Measurements from ENCODE around the gene ZSWIM3. TPM values are rescaled to one million over a fixed set of nuclear protein-coding genes. Genes with fewer than 3 reads are reported as not detected.
A peak's percentile ranks its signal among the peaks of the same experiment; 100 is the strongest.

Gene ZSWIM3
- total and polyA plus RNA-seq, 2 of the 13 experiments (the other 11 are each of a cell fraction or from before 2014, with no cell fraction given) = 5.2 to 5.8 TPM

DNA sequence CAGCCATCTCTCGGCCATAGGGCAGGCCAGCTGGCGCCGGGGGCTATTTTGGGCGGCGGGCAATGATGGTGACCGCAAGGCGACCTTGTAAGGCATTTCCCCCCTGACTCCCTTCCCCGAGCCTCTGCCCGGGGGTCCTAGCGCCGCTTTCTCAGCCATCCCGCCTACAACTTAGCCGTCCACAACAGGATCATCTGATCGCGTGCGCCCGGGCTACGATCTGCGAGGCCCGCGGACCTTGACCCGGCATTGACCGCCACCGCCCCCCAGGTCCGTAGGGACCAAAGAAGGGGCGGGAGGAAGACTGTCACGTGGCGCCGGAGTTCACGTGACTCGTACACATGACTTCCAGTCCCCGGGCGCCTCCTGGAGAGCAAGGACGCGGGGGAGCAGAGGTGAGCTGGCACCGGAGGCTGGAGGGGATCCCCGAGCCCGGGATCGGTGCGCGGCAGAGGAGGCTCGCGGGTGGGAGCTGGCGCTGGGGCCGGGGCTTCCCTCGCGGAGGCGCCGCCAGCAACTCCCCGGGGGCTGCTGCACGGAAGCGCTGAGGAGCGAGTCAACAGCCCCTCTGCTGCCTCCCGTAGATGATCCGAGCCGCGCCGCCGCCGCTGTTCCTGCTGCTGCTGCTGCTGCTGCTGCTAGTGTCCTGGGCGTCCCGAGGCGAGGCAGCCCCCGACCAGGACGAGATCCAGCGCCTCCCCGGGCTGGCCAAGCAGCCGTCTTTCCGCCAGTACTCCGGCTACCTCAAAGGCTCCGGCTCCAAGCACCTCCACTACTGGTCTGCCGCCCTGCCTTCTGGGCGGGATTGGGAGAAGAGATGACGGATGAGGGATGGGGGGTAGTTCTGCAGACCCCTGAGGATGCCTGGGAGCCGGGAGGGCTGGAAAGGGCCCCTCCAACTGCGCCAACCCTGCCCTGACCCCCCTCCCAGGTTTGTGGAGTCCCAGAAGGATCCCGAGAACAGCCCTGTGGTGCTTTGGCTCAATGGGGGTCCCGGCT, 33.9 kb downstream of the ZSWIM3 start, which contains the start of the genes CTSA and NEURL2 (continued):
- TF ChIP-seq ZUFSP (CRISPR knock-in tag; IDR thresholded peaks at IDR 0.05; ENCODE audit: borderline replicate concordance) (peak; percentile 92; the same call in 1 of the 2 replicates), CENPBD1 (CRISPR knock-in tag; IDR thresholded peaks at IDR 0.05; ENCODE audit: borderline replicate concordance, low read depth) (peak; percentile 89; the same call in 1 of the 2 replicates), MXD4 (CRISPR knock-in tag; IDR thresholded peaks at IDR 0.05) (peak; percentile 98), ZNF430 (CRISPR knock-in tag; IDR thresholded peaks at IDR 0.05) (peak; percentile 100), ZNF331 (CRISPR knock-in tag; IDR thresholded peaks at IDR 0.05) (peak; percentile 98), ARHGAP35 (CRISPR knock-in tag; IDR thresholded peaks at IDR 0.05; ENCODE audit: borderline replicate concordance) (peak; percentile 99), ZNF607 (CRISPR knock-in tag; IDR thresholded peaks at IDR 0.05; ENCODE audit: borderline replicate concordance) (peak; percentile 98), ZBTB49 (CRISPR knock-in tag; IDR thresholded peaks at IDR 0.05; ENCODE audit: borderline replicate concordance) (peak; percentile 96), KDM2A (CRISPR knock-in tag; IDR thresholded peaks at IDR 0.05; ENCODE audit: borderline replicate concordance, low read depth) (peak; percentile 100), RCOR2 (CRISPR knock-in tag; IDR thresholded peaks at IDR 0.05) (peak; percentile 91), ZNF225 (CRISPR knock-in tag; IDR thresholded peaks at IDR 0.05) (0 out of 2 replicates have a peak, but pooled peaks have one; percentile 62), XRCC5 (optimal IDR thresholded peaks at IDR 0.05; ENCODE audit: low read length) (peak; percentile 95), SOX6 (IDR thresholded peaks at IDR 0.05) (no peak), SOX6 (CRISPR knock-in tag; IDR thresholded peaks at IDR 0.05) (peak; percentile 96), HOXA3 (CRISPR knock-in tag; IDR thresholded peaks at IDR 0.05) (peak; percentile 98), ZNF577 (CRISPR knock-in tag; IDR thresholded peaks at IDR 0.05; ENCODE audit: borderline replicate concordance, low read depth) (0 out of 2 replicates have a peak, but pooled peaks have one; percentile 48), ZNF747 (CRISPR knock-in tag; IDR thresholded peaks at IDR 0.05; ENCODE audit: borderline replicate concordance) (peak; percentile 100), SAP130 (CRISPR knock-in tag; IDR thresholded peaks at IDR 0.05; ENCODE audit: low read depth) (peak; percentile 100), RAD21 (CRISPR knock-in tag; IDR thresholded peaks at IDR 0.05) (peak; percentile 66), ZFAT (CRISPR knock-in tag; conservative IDR thresholded peaks at IDR 0.05) (peak; percentile 82), EP300 (IDR thresholded peaks at IDR 0.05; ENCODE audit: low read depth in 2 of 2, low read length in 2 of 2) (peak; percentile 87 to 97), EP300 (CRISPR knock-in tag; IDR thresholded peaks at IDR 0.05; ENCODE audit: borderline replicate concordance) (peak; percentile 95), TBP (CRISPR knock-in tag; IDR thresholded peaks at IDR 0.05) (no peak)
- TF ChIP-seq, protein P1, sequence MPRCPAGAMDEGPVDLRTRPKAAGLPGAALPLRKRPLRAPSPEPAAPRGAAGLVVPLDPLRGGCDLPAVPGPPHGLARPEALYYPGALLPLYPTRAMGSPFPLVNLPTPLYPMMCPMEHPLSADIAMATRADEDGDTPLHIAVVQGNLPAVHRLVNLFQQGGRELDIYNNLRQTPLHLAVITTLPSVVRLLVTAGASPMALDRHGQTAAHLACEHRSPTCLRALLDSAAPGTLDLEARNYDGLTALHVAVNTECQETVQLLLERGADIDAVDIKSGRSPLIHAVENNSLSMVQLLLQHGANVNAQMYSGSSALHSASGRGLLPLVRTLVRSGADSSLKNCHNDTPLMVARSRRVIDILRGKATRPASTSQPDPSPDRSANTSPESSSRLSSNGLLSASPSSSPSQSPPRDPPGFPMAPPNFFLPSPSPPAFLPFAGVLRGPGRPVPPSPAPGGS (CRISPR knock-in tag; IDR thresholded peaks at IDR 0.05) = peak; percentile 99

All from HepG2 (cell line).